HG02852 (cell line): Measurements from ENCODE around the gene DNM3.

Experiments
- ATAC-seq: cut with Tn5 transposase; IDR thresholded peaks from one replicate; pipeline ENCODE4 v1.9.1; 2021; ENCODE audit warnings: mild to moderate bottlenecking, moderate library complexity; ENCODE audit not compliant: unreplicated experiment

The DNM3 gene

GRCh38 chr1:171966426-171967220 lies 125.3 kb downstream of the DNM3 start:
- ATAC-seq, result no peak

DNA sequence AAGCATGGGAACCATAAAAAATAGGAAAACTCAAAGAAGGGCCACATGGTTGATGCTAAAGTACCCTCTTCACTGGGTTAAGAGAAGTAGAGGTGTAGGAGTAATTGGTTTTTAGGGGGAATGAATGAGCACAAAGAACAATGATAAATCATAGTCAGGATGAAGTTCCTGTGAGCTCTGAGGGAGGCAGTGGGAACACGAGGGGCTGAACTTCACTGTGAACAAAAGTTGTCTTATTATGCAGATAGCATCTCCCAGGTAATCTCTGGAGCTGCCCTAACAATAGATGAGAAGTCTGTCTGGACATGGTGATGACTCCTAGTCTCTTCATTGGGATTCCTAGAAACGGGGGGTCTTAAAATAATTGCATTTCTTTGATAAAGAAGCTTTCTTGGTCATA lies 127.9 kb downstream of the DNM3 start:
- ATAC-seq, result no peak

DNA sequence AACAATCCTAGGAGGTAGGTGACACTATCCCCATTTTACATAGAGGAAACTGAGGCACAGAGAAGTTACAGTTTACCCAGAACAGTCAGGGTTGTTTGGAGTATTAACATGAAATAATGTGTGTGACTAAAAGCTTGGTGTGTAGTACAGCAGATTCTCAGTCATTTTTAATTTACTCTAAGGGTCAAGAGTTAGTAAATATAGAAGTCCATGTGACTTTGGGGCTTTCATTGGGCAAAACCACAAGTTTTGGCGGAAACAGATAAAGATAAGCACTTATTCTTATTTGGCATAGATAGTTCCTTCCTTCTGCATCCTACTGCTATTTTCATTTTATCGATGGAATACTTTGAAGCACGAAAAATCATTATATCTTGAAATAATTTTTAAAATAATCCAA lies 128.5 kb downstream of the DNM3 start:
- no peak for ATAC-seq

- ATAC-seq, result no peak
Observed at GRCh38 chr1:171972846-171973245, 131.5 kb downstream of the DNM3 start.

DNA sequence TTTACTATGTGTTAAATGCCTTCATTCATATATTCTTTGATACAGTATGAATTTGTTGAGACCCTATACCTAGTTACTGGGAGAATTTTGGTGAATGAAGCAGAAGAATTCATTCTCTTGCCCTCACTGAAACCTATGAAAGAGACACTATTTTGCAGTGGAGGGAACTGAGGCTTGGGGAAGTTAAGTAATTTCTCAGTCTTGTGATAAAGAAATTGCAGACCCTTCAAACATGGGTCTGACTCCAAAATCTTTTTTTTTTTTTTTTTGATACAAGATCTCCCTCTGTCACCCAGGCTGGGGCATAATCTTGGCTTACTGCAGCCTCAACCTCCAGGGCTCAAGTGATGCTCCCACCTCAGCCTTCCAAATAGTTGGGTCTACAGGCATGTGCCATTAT lies 132.1 kb downstream of the DNM3 start:
- no peak for ATAC-seq

- ATAC-seq, result no peak
Observed at GRCh38 chr1:171981303-171981702, 140.0 kb downstream of the DNM3 start.

GRCh38 chr1:171983584-171983983 lies 142.3 kb downstream of the DNM3 start:
- no peak for ATAC-seq

GRCh38 chr1:171984262-171984661 lies 143.0 kb downstream of the DNM3 start:
- ATAC-seq, result no peak

DNA sequence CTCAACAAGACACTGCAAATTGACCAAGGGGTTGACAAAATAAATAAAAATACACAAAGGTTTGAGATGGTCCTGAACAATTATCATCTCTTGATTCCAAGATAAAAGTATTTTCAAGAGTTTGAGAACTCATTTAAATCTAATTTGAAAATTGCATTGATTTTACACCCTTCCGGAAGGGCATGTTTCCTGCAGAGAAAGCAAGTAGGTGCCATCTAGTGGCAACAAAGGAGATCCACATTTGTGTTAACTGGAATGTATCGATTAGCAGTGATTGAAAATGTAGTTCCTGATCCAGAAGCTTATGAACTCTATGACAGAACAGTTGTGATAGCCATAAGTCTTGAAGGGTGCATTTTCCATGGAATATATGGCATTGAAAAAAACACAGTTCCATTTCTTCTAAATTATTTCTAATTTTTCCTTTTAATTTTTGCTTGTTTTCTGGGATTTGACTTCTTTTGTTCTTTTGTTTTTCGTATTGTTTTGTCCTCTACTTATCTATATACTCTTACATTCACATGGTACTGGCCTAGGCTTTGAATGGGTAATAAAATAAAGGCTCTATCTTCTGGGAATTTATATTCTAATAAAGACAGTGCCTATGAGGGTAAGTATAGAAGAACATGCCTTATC lies 143.7 kb downstream of the DNM3 start:
- ATAC-seq, result no peak

GRCh38 chr1:171985639-171986038 lies 144.3 kb downstream of the DNM3 start:
- no peak for ATAC-seq

DNA sequence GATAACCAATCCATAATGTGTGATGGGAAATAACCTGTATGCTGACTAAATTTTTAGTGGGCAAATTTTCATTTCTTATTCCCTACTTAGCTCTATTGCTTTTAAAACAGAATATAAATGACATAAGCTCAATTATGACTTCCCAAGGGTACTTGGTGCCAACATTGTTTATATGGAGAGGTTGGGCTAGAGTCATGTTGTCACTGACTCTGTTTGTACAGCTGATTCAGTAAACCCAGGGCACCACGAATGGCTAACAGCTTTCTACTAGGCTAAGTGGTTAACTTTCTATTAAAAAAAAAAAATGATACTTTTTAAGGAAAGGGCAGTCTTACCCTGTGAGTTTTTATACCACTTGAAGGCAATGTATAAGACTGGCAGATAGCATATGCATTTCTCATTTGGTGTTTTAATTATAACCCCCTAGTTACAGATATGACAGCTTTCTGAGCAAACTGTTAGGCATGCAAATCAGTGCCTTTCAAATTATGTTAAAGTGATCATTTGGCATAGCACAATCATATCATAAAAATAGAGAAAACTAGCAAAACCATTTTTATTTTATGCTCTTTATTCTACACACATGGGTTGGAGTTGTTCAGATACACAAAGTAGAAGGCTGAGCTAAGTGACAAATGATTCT lies 147.1 kb downstream of the DNM3 start:
- ATAC-seq, result no peak

DNA sequence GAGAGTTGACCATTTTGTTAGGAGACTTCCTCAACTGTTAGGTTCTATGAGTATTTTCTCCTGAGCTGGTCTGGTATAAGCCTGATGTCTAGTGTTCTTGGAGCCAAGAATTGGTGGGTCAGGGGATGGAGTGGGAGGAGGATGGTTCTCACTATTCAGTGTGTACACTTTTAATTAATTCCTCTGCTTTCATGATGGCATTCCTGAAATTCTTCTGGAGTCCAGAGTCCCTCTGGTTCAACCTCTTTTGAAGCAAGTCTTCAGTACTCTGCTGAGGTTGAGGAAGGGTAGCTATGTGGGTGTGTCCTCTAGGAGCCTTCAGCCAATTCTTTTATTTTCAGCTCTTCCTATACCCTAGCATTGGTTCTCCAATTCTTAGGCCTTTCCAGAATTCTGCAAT lies 149.1 kb downstream of the DNM3 start:
- no peak for ATAC-seq

DNA sequence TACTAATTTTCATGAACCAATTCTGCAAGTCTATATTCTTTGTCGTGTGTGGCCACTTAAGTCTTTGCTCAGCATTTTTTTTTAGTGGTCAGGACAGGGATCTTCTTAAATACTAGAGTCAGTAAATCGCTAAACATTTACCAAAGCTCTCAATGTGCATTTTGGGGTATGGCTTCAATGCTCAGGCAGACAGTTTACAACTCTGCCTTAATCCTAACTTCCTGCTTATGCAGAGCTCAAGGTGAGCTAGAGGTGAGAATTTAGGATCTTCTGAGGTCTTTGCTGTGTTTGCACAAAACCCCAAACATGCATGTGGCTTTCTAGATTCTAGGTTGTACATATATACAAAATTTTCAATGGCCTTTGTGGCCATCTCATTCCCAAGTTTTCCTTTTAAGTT lies 153.0 kb downstream of the DNM3 start:
- no peak for ATAC-seq

DNA sequence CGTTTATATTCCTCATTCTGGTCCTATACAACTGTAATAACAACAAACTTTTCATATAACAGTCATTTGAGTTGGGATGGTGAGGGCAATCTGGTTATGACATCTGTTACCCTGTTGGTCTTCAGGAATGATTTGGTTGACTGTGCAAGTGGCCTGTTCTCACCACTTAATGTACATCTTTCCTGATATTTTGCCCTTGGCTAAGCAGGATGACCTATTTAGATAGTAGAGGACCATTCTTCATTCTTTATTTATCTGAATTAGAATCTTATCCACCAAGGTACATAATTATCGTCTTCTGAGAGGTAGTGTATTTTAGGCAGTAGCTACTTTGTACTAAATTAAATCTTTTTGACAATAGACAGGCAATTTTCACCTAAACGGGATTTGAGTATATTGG lies 154.3 kb downstream of the DNM3 start:
- no peak for ATAC-seq

GRCh38 chr1:171997936-171998335 lies 156.6 kb downstream of the DNM3 start:
- no peak for ATAC-seq

GRCh38 chr1:171998711-171999110 lies 157.4 kb downstream of the DNM3 start:
- ATAC-seq, result no peak

DNA sequence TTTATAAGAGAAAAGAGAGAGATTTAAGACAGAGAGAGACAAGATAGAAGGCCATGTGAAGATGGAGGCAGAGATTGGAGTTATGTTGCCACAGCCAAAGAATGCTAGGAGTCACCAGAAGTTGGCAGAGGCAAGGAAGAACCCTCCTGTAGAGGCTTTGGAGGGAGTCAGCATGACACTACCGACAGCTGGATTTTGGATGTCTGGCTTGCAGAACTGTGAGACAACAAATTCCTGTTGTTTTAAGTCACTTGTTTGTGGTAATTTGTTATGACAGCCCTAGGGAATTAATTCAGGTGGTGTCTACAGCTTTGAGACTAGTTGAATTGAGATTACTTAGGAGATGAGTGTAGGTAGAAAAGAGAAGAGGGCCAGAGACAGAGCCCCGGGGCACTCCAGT lies 158.5 kb downstream of the DNM3 start:
- ATAC-seq, result no peak

DNA sequence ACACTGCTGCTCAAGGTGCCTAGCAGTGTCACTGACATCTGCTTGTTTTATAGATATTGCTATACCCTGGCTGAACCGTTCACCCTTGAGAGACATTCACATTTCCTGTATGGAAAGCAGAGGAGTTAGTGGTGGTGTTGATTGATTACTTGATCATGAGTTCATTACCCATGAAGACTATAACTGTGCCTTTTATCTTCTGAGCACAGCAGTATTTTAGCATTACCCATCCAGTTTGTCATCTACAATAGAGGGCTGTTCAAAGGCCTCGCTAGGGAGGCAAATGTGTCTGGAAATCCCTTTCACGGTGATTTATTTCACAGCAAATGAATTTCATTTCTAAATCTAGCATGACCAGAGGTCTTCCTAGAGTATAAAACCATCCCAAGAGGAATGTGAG lies 160.0 kb downstream of the DNM3 start:
- ATAC-seq, result no peak

- no peak for ATAC-seq
Observed at GRCh38 chr1:172002725-172003345, 161.5 kb downstream of the DNM3 start.

- no peak for ATAC-seq
Observed at GRCh38 chr1:172003766-172004530, 162.7 kb downstream of the DNM3 start.

DNA sequence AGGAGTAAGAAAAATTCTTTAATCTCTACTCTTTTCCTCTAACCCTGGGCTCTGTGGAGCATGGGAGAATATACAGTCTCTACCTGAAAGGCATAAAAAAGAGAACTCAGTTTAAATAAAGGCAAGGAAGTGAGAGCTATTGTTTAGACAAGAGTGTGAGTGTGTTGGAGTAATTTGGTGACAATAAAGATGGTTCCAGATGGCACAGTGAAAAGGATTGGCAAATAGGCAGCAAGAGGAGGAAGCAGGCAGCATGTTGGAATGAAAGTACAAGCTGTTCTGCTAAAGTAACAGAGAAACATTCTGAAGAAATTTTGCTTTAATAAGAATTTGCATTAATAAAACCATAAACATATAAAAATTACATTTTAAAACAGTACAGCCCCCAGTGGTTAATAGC lies 163.4 kb downstream of the DNM3 start:
- no peak for ATAC-seq
